Cardiac muscle cell (in vitro differentiated cells and primary cell): ENCODE results near the gene RRP15. TPM values are rescaled to one million over a fixed set of nuclear protein-coding genes. Genes with fewer than 3 reads are reported as not detected.

ENCODE experiments used
- DNase-seq, 2 donors: peaks; one replicate each; pipeline versions ENCODE4 v3.0.0 to v3.0.0-alpha.2; 2010 to 2017; ENCODE audit warnings: low read depth in 1 of 2, low spot score in 1 of 2
- H3K27ac ChIP-seq: fragments of 200-600 bp; sonication (generic); 2 replicates; pipeline ENCODE4 v1.5.1; 2016
- H3K27me3 ChIP-seq: fragments of 200-600 bp; sonication (generic); 2 replicates; pipeline ENCODE4 v1.6.0; 2016; ENCODE audit warnings: control low read depth
- H3K36me3 ChIP-seq: fragments of 200-600 bp; sonication (generic); 2 replicates; pipeline ENCODE4 v1.5.1; 2016; ENCODE audit warnings: control low read depth
- H3K4me1 ChIP-seq: fragments of 200-600 bp; sonication (generic); 2 replicates; pipeline ENCODE4 v1.8.1; 2017; ENCODE audit warnings: low read depth, mild to moderate bottlenecking, mixed run types
- H3K4me3 ChIP-seq: fragments of 200-600 bp; sonication (generic); 2 replicates; pipeline ENCODE4 v1.5.1; 2016; ENCODE audit warnings: mild to moderate bottlenecking
- H3K9me3 ChIP-seq: fragments of 200-600 bp; sonication (generic); 2 replicates; pipeline ENCODE4 v1.5.1; 2017; ENCODE audit warnings: low read depth, mild to moderate bottlenecking, control low read depth
- polyA plus RNA-seq: library from polyadenylated mRNA; unstranded; fragments of >200 nt; fragmentation: Nextera tagmentation; extraction: Ambion mirVana; gene quantifications from 2 replicates; pipeline ENCODE4 v1.2.1, GENCODE V29; 2016
- total RNA-seq: library from RNA; depleted of rRNA; stranded (reverse); fragments of >200 nt; gene quantifications from 2 replicates; pipeline ENCODE4 v1.2.3, GENCODE V29; 2016
- TF ChIP-seq, protein P1 (sequence below): IDR thresholded peaks from 2 replicates; pipeline ENCODE4 v1.5.1; 2012; ENCODE audit warnings: low read depth, mild to moderate bottlenecking, low read length

The RRP15 gene
- total and polyA plus RNA-seq, 2 experiments from 2014 or later: 5.4 to 13.3 TPM

GRCh38 chr1:218303176-218303879 is 18.2 kb downstream of the RRP15 start:
- no peaks in the 10 kb centered on the region for H3K36me3 ChIP-seq
- no peaks in the 10 kb centered on the region for H3K27me3 ChIP-seq
- H3K27ac ChIP-seq: peak overlapping the region; percentile 88
- no peaks in the 10 kb centered on the region for H3K9me3 ChIP-seq
- H3K4me1 ChIP-seq: peaks cover 53% of the 10 kb centered on the region
- DNase-seq: no peak
- TF ChIP-seq, protein P1, sequence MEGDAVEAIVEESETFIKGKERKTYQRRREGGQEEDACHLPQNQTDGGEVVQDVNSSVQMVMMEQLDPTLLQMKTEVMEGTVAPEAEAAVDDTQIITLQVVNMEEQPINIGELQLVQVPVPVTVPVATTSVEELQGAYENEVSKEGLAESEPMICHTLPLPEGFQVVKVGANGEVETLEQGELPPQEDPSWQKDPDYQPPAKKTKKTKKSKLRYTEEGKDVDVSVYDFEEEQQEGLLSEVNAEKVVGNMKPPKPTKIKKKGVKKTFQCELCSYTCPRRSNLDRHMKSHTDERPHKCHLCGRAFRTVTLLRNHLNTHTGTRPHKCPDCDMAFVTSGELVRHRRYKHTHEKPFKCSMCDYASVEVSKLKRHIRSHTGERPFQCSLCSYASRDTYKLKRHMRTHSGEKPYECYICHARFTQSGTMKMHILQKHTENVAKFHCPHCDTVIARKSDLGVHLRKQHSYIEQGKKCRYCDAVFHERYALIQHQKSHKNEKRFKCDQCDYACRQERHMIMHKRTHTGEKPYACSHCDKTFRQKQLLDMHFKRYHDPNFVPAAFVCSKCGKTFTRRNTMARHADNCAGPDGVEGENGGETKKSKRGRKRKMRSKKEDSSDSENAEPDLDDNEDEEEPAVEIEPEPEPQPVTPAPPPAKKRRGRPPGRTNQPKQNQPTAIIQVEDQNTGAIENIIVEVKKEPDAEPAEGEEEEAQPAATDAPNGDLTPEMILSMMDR: no peak
- H3K4me3 ChIP-seq: no peak overlapping the region

GRCh38 chr1:218304281-218305039 is 19.4 kb downstream of the RRP15 start:
- DNase-seq: peak; percentile 64 to 95

DNA sequence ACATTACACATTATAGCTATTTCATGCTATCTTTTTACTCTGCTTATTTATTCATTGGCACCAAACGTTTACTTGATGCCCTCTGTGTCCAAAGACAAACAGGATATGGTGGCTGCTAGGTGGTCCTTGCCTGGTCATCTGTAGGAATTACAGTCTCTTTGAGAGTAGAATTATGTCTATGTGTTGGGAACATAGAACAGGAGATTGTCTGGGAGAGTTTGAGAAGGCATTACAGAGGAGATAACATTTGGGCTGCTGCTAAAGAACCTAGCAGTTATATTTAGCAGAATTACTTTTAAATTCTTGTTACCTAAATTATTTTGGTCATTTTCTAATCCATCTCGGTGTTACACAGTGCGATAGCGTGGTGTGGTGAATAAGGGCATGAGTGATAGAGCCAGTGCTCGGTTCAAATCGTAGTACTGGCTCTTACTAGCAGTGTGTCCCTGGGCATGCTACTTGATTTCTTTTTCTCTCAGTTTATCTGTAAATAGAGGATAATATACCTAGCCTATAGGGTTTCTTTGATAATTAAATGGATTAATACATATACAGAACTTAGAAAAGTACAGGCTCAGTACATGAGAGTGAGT is 20.5 kb downstream of the RRP15 start:
- Histone ChIP-seq H3K9me3 (no peaks in the 10 kb centered on the region), H3K27ac (peak overlapping the region; percentile 88), H3K4me1 (peaks cover 53% of the 10 kb centered on the region), H3K27me3 (no peaks in the 10 kb centered on the region), H3K4me3 (peak overlapping the region; percentile 3), H3K36me3 (no peaks in the 10 kb centered on the region)
- DNase-seq: peak in 1 of 2 donors; percentile 41
- TF ChIP-seq, protein P1: no peak

More at GRCh38 chr1:218304281-218305039, 19.4 kb downstream of the RRP15 start:
- TF ChIP-seq, protein P1: no peak
- Histone ChIP-seq H3K4me3 (no peak overlapping the region), H3K9me3 (no peaks in the 10 kb centered on the region), H3K27me3 (no peaks in the 10 kb centered on the region), H3K36me3 (no peaks in the 10 kb centered on the region), H3K27ac (peak overlapping the region; percentile 88), H3K4me1 (peaks cover 53% of the 10 kb centered on the region)

GRCh38 chr1:218312509-218312908 is 27.4 kb downstream of the RRP15 start:
- H3K9me3 ChIP-seq: no peaks in the 10 kb centered on the region
- no peak overlapping the region for H3K27ac ChIP-seq
- TF ChIP-seq, protein P1: no peak

GRCh38 chr1:218314316-218314715 is 29.2 kb downstream of the RRP15 start:
- Histone ChIP-seq H3K27me3 (no peaks in the 10 kb centered on the region), H3K4me3 (no peak overlapping the region), H3K9me3 (no peaks in the 10 kb centered on the region), H3K36me3 (no peaks in the 10 kb centered on the region), H3K4me1 (no peaks in the 10 kb centered on the region), H3K27ac (no peak overlapping the region)
- DNase-seq: no peak
- TF ChIP-seq, protein P1: no peak

More at GRCh38 chr1:218312509-218312908, 27.4 kb downstream of the RRP15 start:
- Histone ChIP-seq H3K4me1 (peaks cover 2% of the 10 kb centered on the region), H3K4me3 (no peak overlapping the region), H3K27me3 (no peaks in the 10 kb centered on the region), H3K36me3 (no peaks in the 10 kb centered on the region)
- DNase-seq: peak in 1 of 2 donors; percentile 18
